Heart left ventricle (tissue), 13 donors: ENCODE results near the gene TGFB1.

Experiments
- POLR2A ChIP-seq, 2 donors: fragments of 450-650 bp; IDR thresholded peaks; one replicate each; pipeline ENCODE4 v1.6.1; 2017; ENCODE audit warnings: antibody characterized with exemption in 2 of 2, mild to moderate bottlenecking in 2 of 2, moderate library complexity in 2 of 2
- TF ChIP-seq, protein P1 (sequence below), 12 donors: fragments of 200-600 bp; sonication (generic) in 4 of 12; IDR thresholded peaks; one replicate each; pipeline versions ENCODE4 v1.5.0 to v1.8.0; 2018 to 2022; ENCODE audit warnings: antibody characterized with exemption in 12 of 12, mild to moderate bottlenecking in 5 of 12
- donor health status: ischemic (EF 13 %, LVEDD 7.1; RV severe dilation, severe dysfunction).
- donor health status: DM: no; HTN: yes; CAD: no.
- donor health status: DM: no; HTN: no; CAD: no.
- donor health status: ischemic (EF 25% LVEDD 6.9; RV normal size, moderate dysfunction).
- donor health status: ischemic (EF 25% LVEDD 5.7; RV mildly dilated, moderate dysfunction).
- donor health status: ischemic (EF 35%, LVEDD 5.7; RV mildly dilated, moderate dysfunction).
- donor health status: nonischemic (EF 11% LVEDD 7.7; RV severe dilation, severe dysfunction).
- donor health status: DM: yes; HTN: yes; CAD: no.
- donor health status: PGD.
- donor health status: ischemic (EF 29% LVEDD 5.4; RV normal size, mild dysfunction).
- donor health status: nonischemic (EF 23%, LVEDD 6.1; RV moderate dilation, normal function).

DNA sequence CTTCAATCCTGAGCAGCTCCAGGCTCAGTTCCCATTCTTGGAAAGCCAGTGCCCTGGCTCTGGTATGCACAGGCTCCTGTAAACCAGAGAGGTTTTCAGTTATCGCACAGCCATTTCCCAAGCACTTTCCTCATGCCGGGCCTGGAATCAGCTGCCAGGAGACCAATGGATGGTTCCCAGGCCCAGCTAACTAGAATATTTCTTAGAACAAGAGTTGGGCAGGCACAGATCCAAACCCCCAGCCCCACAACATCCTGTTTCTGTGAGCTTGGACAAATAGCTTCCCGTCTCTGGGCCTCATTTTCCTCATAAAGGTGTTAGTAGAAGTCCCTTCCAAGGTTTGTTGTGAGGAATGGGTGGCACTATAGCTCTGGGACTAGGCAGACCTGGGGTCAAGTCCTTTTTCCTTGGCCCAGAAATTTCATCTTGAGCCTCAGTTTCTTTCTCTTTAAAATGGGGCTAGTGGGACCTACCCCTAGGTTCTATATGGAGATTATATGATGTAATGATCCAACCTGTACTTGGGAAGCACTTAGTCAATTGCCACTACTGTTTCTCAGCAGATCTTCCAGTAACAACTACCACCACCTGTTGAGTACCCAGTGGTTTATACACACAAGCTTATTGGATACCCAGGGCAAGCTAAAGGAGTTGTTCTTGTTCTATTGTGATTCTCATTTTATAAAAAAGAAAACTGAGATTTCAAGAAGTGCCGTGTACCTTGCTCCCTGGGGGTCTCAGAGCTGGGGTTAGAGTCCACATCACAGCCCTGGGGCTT is 48.8 kb downstream of the TGFB1 start:
- TF ChIP-seq, protein P1, sequence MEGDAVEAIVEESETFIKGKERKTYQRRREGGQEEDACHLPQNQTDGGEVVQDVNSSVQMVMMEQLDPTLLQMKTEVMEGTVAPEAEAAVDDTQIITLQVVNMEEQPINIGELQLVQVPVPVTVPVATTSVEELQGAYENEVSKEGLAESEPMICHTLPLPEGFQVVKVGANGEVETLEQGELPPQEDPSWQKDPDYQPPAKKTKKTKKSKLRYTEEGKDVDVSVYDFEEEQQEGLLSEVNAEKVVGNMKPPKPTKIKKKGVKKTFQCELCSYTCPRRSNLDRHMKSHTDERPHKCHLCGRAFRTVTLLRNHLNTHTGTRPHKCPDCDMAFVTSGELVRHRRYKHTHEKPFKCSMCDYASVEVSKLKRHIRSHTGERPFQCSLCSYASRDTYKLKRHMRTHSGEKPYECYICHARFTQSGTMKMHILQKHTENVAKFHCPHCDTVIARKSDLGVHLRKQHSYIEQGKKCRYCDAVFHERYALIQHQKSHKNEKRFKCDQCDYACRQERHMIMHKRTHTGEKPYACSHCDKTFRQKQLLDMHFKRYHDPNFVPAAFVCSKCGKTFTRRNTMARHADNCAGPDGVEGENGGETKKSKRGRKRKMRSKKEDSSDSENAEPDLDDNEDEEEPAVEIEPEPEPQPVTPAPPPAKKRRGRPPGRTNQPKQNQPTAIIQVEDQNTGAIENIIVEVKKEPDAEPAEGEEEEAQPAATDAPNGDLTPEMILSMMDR (IDR thresholded peaks at IDR 0.05) = no peak
- no peak for TF ChIP-seq POLR2A (IDR thresholded peaks at IDR 0.05)
